Astrocyte (in vitro differentiated cells and primary cell): ENCODE results near the gene CLEC16A.

Experiments
- CTCF ChIP-seq: IDR thresholded peaks from 2 replicates; pipeline ENCODE4 v1.5.1; 2011; ENCODE audit warnings: low read depth, mild to moderate bottlenecking, inconsistent platforms, low read length, moderate library complexity; ENCODE audit not compliant: insufficient read depth
- EZH2 ChIP-seq: IDR thresholded peaks from 2 replicates; pipeline ENCODE4 v1.6.1; 2012; ENCODE audit warnings: mild to moderate bottlenecking, low read length, inconsistent platforms; ENCODE audit not compliant: insufficient read depth

GRCh38 chr16:11141409-11142260 lies 197.3 kb downstream of the CLEC16A start:
- no peak for TF ChIP-seq CTCF
- TF ChIP-seq EZH2, result no peak
